Suprapubic skin (tissue), 3 donors: ENCODE data around the gene RGL4.

ENCODE experiments used
- CTCF ChIP-seq, 2 donors: fragments of 200-600 bp in 1 of 2; fragments of 450-650 bp in 1 of 2; sonication (generic) in 1 of 2; IDR thresholded peaks; one replicate each; pipeline ENCODE4 v1.5.1; 2016 to 2019; ENCODE audit warnings: antibody characterized with exemption in 2 of 2, mild to moderate bottlenecking in 1 of 2, moderate library complexity in 1 of 2
- EP300 ChIP-seq: sonication (generic); formaldehyde crosslinking; IDR thresholded peaks from one replicate; pipeline ENCODE4 v1.6.1; 2017; ENCODE audit warnings: antibody characterized with exemption
- POLR2A ChIP-seq, 2 donors: fragments of 450-650 bp; IDR thresholded peaks; one replicate each; pipeline ENCODE4 v1.6.1; 2017; ENCODE audit warnings: antibody characterized with exemption in 2 of 2, mild to moderate bottlenecking in 2 of 2, moderate library complexity in 2 of 2

GRCh38 chr22:23673050-23673620 is 17.7 kb upstream of the RGL4 start:
- TF ChIP-seq CTCF (IDR thresholded peaks at IDR 0.05) = no peak
- TF ChIP-seq EP300 = no peak
- no peak for TF ChIP-seq POLR2A (IDR thresholded peaks at IDR 0.05)
